Loucy (cell line): ENCODE results near the gene TRABD2B.

Experiments used
- H2AFZ ChIP-seq: fragments of 200-600 bp; sonication (generic); 2 replicates; pipeline ENCODE4 v1.6.0; 2016; ENCODE audit warnings: antibody characterized with exemption, mild to moderate bottlenecking, low read length, moderate library complexity
- H3F3A ChIP-seq: fragments of 200-600 bp; 2 replicates; pipeline ENCODE4 v1.6.0; 2016; ENCODE audit warnings: antibody characterized with exemption, low read depth, mild to moderate bottlenecking
- H3K27me3 ChIP-seq: fragments of 200-600 bp; sonication (generic); 2 replicates; pipeline ENCODE4 v1.6.1; 2014; ENCODE audit warnings: low read length, mild to moderate bottlenecking; ENCODE audit not compliant: insufficient read depth, poor library complexity, severe bottlenecking
- H3K36me3 ChIP-seq: fragments of 200-600 bp; sonication (generic); 2 replicates; pipeline ENCODE4 v1.6.1; 2016; ENCODE audit warnings: low read length; ENCODE audit not compliant: insufficient read depth
- H3K4me1 ChIP-seq: fragments of 200-600 bp; sonication (generic); 2 replicates; pipeline ENCODE4 v1.5.1; 2014; ENCODE audit warnings: low read length, mild to moderate bottlenecking; ENCODE audit not compliant: insufficient read depth, poor library complexity, severe bottlenecking
- H3K4me2 ChIP-seq: fragments of 200-600 bp; sonication (generic); 2 replicates; pipeline ENCODE4 v1.6.0; 2014; ENCODE audit warnings: antibody characterized with exemption, low read length, low read depth, mild to moderate bottlenecking; ENCODE audit not compliant: poor library complexity, severe bottlenecking
- H3K4me3 ChIP-seq: fragments of 200-600 bp; sonication (generic); 2 replicates; pipeline ENCODE4 v1.5.1; 2014; ENCODE audit warnings: low read length, mild to moderate bottlenecking, mixed read lengths; ENCODE audit not compliant: poor library complexity, severe bottlenecking
- H3K79me2 ChIP-seq: fragments of 200-600 bp; sonication (generic); 2 replicates; pipeline ENCODE4 v1.6.1; 2014; ENCODE audit warnings: low read length; ENCODE audit not compliant: insufficient read depth
- H3K9ac ChIP-seq: fragments of 200-600 bp; sonication (generic); 2 replicates; pipeline ENCODE4 v1.6.0; 2014; ENCODE audit warnings: mild to moderate bottlenecking, low read depth, low read length, moderate library complexity; ENCODE audit not compliant: poor library complexity, severe bottlenecking
- H3K9me2 ChIP-seq: fragments of 200-600 bp; sonication (generic); replicated peaks from 2 replicates; pipeline ENCODE4 v1.6.1; 2016; ENCODE audit warnings: low read depth, low read length, mixed read lengths
- H3K9me3 ChIP-seq: fragments of 200-600 bp; sonication (generic); 2 replicates; pipeline ENCODE4 v1.6.1; 2014; ENCODE audit warnings: mild to moderate bottlenecking, antibody characterized with exemption, low read length, low read depth; ENCODE audit not compliant: insufficient read depth
- H4K20me1 ChIP-seq: fragments of 200-600 bp; sonication (generic); 2 replicates; pipeline ENCODE4 v1.6.0; 2014; ENCODE audit warnings: antibody characterized with exemption, low read length, mild to moderate bottlenecking; ENCODE audit not compliant: insufficient read depth, poor library complexity, severe bottlenecking
- CTCF ChIP-seq: fragments of 200-600 bp; sonication (generic); conservative IDR thresholded peaks from 2 replicates; pipeline ENCODE4 v1.5.1; 2014; ENCODE audit warnings: mild to moderate bottlenecking, antibody characterized with exemption, low read length
- EZH2phosphoT487 ChIP-seq: fragments of 200-600 bp; IDR thresholded peaks from 2 replicates; pipeline ENCODE4 v1.6.1; 2018; ENCODE audit warnings: antibody characterized with exemption, mild to moderate bottlenecking, moderate library complexity, borderline replicate concordance

The TRABD2B gene

GRCh38 chr1:47816325-47817071 lies 180.7 kb downstream of the TRABD2B start:
- no peak overlapping the region for H2AFZ ChIP-seq
- no peaks in the 10 kb centered on the region for H3K9me2 ChIP-seq
- TF ChIP-seq EZH2phosphoT487 (no peak), CTCF (no peak)
- no peak overlapping the region for H3K4me3 ChIP-seq
- no peak overlapping the region for H3K9ac ChIP-seq
- no peak overlapping the region for H3K4me2 ChIP-seq
- H3F3A ChIP-seq, result no peaks in the 10 kb centered on the region
- no peaks in the 10 kb centered on the region for H3K79me2 ChIP-seq
- H4K20me1 ChIP-seq, result no peaks in the 10 kb centered on the region
- H3K4me1 ChIP-seq, result peaks cover 3% of the 10 kb centered on the region
- H3K36me3 ChIP-seq, result no peaks in the 10 kb centered on the region
- H3K27me3 ChIP-seq, result no peaks in the 10 kb centered on the region
- H3K9me3 ChIP-seq, result no peaks in the 10 kb centered on the region

GRCh38 chr1:47814612-47815395 lies 182.4 kb downstream of the TRABD2B start:
- no peak overlapping the region for H2AFZ ChIP-seq
- H3K4me2 ChIP-seq, result no peak overlapping the region
- H3K36me3 ChIP-seq, result no peaks in the 10 kb centered on the region
- no peaks in the 10 kb centered on the region for H3K9me3 ChIP-seq
- no peak overlapping the region for H3K9ac ChIP-seq
- no peaks in the 10 kb centered on the region for H3K27me3 ChIP-seq
- no peaks in the 10 kb centered on the region for H3F3A ChIP-seq
- peaks cover 11% of the 10 kb centered on the region for H3K4me1 ChIP-seq
- H3K4me3 ChIP-seq, result no peak overlapping the region
- H3K9me2 ChIP-seq, result no peaks in the 10 kb centered on the region
- H4K20me1 ChIP-seq, result no peaks in the 10 kb centered on the region
- no peaks in the 10 kb centered on the region for H3K79me2 ChIP-seq
- TF ChIP-seq CTCF (no peak), EZH2phosphoT487 (no peak)

- no peak overlapping the region for H2AFZ ChIP-seq
- H3K36me3 ChIP-seq, result no peaks in the 10 kb centered on the region
- H3K4me1 ChIP-seq, result peaks cover 11% of the 10 kb centered on the region
- H3K9me3 ChIP-seq, result no peaks in the 10 kb centered on the region
- no peak overlapping the region for H3K4me3 ChIP-seq
- H3K79me2 ChIP-seq, result no peaks in the 10 kb centered on the region
- TF ChIP-seq CTCF (no peak), EZH2phosphoT487 (no peak)
- no peaks in the 10 kb centered on the region for H3K27me3 ChIP-seq
- H3K9me2 ChIP-seq, result no peaks in the 10 kb centered on the region
- H3F3A ChIP-seq, result no peaks in the 10 kb centered on the region
- no peak overlapping the region for H3K9ac ChIP-seq
- H4K20me1 ChIP-seq, result no peaks in the 10 kb centered on the region
- H3K4me2 ChIP-seq, result no peak overlapping the region
Observed at GRCh38 chr1:47813970-47814369, 183.2 kb downstream of the TRABD2B start.
